ENCODE data around the gene UBAC2. TPM values are rescaled to one million over a fixed set of nuclear protein-coding genes. Genes with fewer than 3 reads are reported as not detected.

The UBAC2 gene
- total and polyA plus RNA-seq, 2 of the 8 experiments (the other 6 are each of a cell fraction or from before 2014, with no cell fraction given) = 75.9 to 76.9 TPM

DNA sequence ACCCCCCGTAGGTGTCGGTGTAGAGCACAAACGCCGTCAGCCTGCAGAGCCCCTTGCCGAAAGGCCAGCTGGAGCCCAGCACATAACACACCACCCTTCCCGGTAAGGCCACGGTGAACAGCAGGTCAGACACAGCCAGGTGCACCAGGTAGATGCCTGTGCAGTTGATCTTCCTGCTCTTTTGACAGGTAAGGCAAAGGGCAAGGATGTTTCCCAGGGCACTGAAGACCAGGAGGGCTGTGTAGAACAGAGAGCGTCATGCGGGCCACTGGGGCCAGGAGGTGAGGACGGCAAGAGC is 208.0 kb downstream of the UBAC2 start:
- ChIA-PET POLR2A (ENCODE audit: partially characterized antibody) (no interaction called here), CTCF (ENCODE audit: partially characterized antibody) (interaction anchor here (2.4 to 6.8 kb wide), 2 partner anchors 21 to 27 kb away, joined by 17 to 47 read pairs; no protein-coding TSS in a partner anchor)
- no peaks in the 10 kb centered on the region; the same call in 1 of the 2 replicates for H3K23me2 ChIP-seq (ENCODE audit: low read depth, low read length)
- H3K9ac ChIP-seq (replicated peaks in 1 of 4; ENCODE audit: extremely low read depth in 1 of 4, low read depth in 3 of 4, low read length in 3 of 4) = no peak overlapping the region
- H3K4ac ChIP-seq (replicated peaks; ENCODE audit: insufficient read length, low read depth, low read length) = no peak overlapping the region
- no peak overlapping the region for H2BK120ac ChIP-seq (replicated peaks; ENCODE audit: low read depth, low read length)
- H4K20me1 ChIP-seq (replicated peaks in 1 of 2; ENCODE audit: control insufficient read depth in 1 of 2, insufficient read depth in 2 of 2, low read length in 2 of 2) = no peaks in the 10 kb centered on the region
- TF ChIP-seq CTBP2 (IDR thresholded peaks at IDR 0.05; ENCODE audit: borderline replicate concordance, insufficient read depth, insufficient read length, low read length) (no peak), RAD21 (IDR thresholded peaks at IDR 0.05 in 1 of 2, conservative IDR thresholded peaks at IDR 0.05 in 1 of 2; ENCODE audit: low read depth in 2 of 2, low read length in 2 of 2) (no peak), SP2 (IDR thresholded peaks at IDR 0.05; ENCODE audit: low read length) (no peak), SP1 (IDR thresholded peaks at IDR 0.05; ENCODE audit: low read depth, low read length) (no peak), GTF2F1 (IDR thresholded peaks at IDR 0.05; ENCODE audit: borderline replicate concordance, low read depth, low read length) (no peak), CHD2 (IDR thresholded peaks at IDR 0.05; ENCODE audit: low read length) (no peak)
- no peak overlapping the region for H3K4me2 ChIP-seq (ENCODE audit: insufficient read depth in 1 of 2, low read depth in 2 of 2, low read length in 2 of 2)
- no peak overlapping the region for H2AFZ ChIP-seq (ENCODE audit: low read length)
- no peak for DNase-seq (ENCODE audit: low read depth in 1 of 2, low spot score in 2 of 2)
- H3K14ac ChIP-seq (ENCODE audit: insufficient read length) = no peak overlapping the region
- H3K9me3 ChIP-seq (ENCODE audit: insufficient read depth in 2 of 2, low read depth in 1 of 2, low read length in 1 of 2) = peaks cover 0 to 8% of the 10 kb centered on the region in 2 experiments; a peak in 1 of 4 replicates
- 0 out of 2 replicates have a peak overlapping the region, but pooled peaks have one; percentile 29 for H2BK15ac ChIP-seq (ENCODE audit: low read length)
- peaks cover 0 to 2% (median 0%) of the 10 kb centered on the region in 4 experiments; a peak in 2 of 7 replicates for H3K27me3 ChIP-seq (replicated peaks in 1 of 4; ENCODE audit: control insufficient read depth in 3 of 4, extremely low read depth in 1 of 4, insufficient read depth in 3 of 4, low read length in 3 of 4)
- H3K79me1 ChIP-seq (ENCODE audit: low read depth, low read length) = no peaks in the 10 kb centered on the region
- H2AK5ac ChIP-seq (ENCODE audit: low read depth, low read length) = no peak overlapping the region
- no peak overlapping the region for H2BK5ac ChIP-seq (ENCODE audit: low read depth, low read length)
- H4K5ac ChIP-seq (ENCODE audit: insufficient read length, low read depth, low read length) = no peak overlapping the region
- no peak overlapping the region for H3K23ac ChIP-seq (ENCODE audit: insufficient read length)
- H3K4me1 ChIP-seq (replicated peaks in 1 of 4; ENCODE audit: control insufficient read depth in 3 of 4, insufficient read depth in 4 of 4, low read length in 3 of 4) = no peaks in the 10 kb centered on the region; a peak in 1 of 7 replicates
- no peak for FAIRE-seq
- H3K18ac ChIP-seq (ENCODE audit: extremely low read depth, low read length) = no peak overlapping the region
- no peak overlapping the region for H4K91ac ChIP-seq (replicated peaks; ENCODE audit: insufficient read length, low read length)
- H4K8ac ChIP-seq (ENCODE audit: extremely low read depth, insufficient read depth, low read length) = no peak overlapping the region
- no peak overlapping the region for H3K27ac ChIP-seq (ENCODE audit: low read depth, low read length)
- 95% methylated on average over 10 of the region's 10 CpGs; no CpG with 5 or more reads in 1 of the 2 experiments for WGBS, 2 experiments (ENCODE audit: extremely low coverage in 1 of 2, insufficient coverage in 1 of 2, insufficient read length in 1 of 2, insufficient replicate concordance in 2 of 2, low coverage in 1 of 2, low lambda C conversion rate in 2 of 2, missing lambda C conversion rate in 1 of 2)
- H3K79me2 ChIP-seq (ENCODE audit: control insufficient read depth in 1 of 2, insufficient read depth in 2 of 2, low read length in 2 of 2) = no peaks in the 10 kb centered on the region
- H3K36me3 ChIP-seq (ENCODE audit: control insufficient read depth in 2 of 4, insufficient read depth in 4 of 4, low read length in 3 of 4) = no peaks in the 10 kb centered on the region
- no peak overlapping the region for H2BK20ac ChIP-seq (ENCODE audit: low read length)
- no peak overlapping the region for H3K56ac ChIP-seq (replicated peaks; ENCODE audit: insufficient read length, low read depth, low read length)
- H3K4me3 ChIP-seq (ENCODE audit: extremely low read depth in 1 of 4, insufficient read depth in 2 of 4, low read depth in 3 of 4, low read length in 4 of 4) = no peak overlapping the region
- no peak overlapping the region for H2BK12ac ChIP-seq (ENCODE audit: low read depth, low read length)
